Stimulated activated CD4-positive, alpha-beta T cell treated with anti-CD3 and anti-CD28 coated beads, Interleukin-1b, Interleukin-23, amount 100 ng/mL, for 1 hour (primary cell): ENCODE results near the gene SYT12.
"Not testable (repeated sequence)": the region's sequence is repeated elsewhere in the genome, so short reads cannot be mapped to it uniquely, and the experiment has no call there.

ENCODE experiments used
- DNase-seq, 2 donors: peaks; one replicate each; pipeline ENCODE4 v3.0.0-alpha.2; 2020; ENCODE audit warnings: low read depth in 2 of 2

SYT12 gene

DNA sequence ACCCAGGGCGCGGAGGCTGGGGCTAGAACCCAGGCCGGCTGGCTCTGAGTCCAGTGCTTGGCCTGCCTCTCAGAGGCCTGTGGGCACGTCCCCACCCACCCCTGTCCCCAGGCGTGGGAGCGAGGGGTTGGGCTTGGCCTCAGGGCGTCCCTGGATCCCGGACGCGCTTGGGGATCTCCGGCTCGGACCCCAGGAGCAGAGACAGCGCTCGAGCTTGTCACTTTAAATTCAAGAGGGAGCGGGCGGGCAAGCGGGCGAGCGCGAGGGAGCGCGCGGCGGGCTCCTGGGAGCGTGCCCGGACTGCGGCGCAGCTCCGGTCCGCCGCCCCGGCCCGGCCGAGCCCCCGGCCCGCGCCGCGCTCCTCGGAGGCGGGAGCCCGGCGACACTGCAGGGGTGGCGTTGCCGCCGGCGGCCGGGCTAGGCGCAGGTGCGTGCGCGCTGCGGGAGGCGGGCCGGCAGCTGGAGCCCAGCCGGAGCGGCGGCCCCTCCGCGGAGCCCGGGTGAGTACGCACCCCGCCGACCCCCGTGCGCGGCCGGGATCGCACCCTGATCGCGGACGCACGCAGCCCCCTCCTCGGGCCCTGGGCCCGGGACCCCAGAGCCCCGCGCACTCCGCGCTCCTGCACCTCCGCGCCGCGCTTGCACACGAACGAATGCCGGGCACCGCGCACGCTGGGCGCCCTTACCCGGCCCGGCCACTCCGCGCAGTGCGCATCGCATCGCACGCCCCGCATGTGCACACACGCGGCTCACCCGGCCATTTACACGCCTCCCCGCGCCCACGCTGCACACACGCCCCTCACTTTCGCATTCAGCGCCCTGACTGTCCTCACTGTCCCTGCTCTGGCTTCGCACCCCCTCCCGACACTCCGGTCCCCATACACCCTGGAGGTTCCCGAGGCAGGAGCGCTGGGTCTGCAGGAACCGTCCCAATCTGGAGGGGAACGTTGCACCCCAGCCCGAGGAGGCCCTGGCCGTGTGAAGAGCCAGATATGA lies at the start of gene SYT12:
Gene SYT12, plus strand, starts transcription at position 174 of the 996 bp plus-strand sequence. CDS start 7,011 bp downstream, outside the sequence.
- no peak for DNase-seq

GRCh38 chr11:66973956-66974580 lies 48.9 kb upstream of the SYT12 start:
- DNase-seq: no peak

DNA sequence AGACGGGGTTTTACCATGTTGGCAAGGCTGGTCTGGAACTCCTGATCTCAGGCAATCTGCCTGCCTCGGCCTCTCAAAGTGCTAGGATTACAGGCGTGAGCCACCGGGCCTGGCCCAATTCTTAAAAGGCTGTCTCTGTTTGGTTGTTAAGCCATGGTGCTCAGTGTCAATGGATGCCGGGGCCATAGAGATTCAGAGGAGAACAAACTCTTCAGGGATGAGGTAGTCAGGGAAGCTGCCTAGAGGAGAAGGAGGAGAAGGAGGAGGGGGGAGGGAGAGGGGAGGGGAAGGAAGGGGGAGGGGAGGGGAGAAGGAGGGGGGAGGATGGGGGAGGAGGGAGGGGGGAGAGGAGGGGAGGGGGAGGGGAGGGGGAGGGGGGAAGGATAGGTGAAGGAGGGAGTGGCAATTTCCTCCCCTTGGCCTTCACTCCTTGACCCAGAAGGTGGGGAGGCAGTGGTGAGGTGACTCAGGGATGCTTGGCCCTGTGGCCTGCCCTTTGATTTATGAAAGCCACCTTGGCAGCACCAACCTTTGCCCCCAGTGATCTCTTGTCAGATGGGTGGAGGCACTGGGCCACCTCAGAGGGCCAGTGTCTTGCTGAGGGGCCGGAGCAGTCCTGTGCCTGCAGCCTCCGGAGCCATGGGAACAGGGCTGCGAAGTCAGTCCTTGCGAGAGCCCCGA lies 48.1 kb upstream of the SYT12 start, which contains the start of gene C11orf86:
Gene C11orf86, plus strand, starts transcription at position 581 of the 681 bp plus-strand sequence. Its CDS starts 59 bp downstream, at position 640.
- no peak for DNase-seq

DNA sequence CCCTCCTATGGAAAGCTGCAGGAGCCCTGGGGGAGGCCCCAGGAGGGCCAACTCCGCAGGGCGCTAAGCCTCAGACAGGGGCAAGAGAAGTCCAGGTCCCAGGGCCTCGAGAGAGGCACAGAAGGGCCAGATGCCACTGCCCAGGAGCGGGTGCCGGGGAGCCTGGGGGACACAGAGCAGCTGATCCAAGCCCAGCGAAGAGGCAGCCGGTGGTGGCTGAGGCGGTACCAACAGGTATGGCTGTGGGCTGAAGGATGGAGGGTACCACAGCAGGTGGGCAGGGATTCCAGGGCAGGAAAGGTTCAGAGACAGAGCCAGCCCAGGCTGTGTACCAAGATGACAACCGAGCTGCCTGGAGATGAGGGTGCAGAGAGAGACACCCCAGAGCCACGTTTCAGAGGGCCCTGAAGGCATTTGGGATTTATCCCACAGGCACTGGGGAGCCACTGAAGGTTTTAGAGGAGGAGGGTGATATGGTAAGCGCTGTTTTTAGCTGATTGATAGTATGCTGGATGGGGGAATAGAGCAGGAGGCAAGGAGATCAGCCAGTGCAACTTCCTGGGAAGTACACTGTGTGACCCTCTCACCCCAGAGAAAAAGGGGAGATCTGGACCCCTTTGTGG lies 47.4 kb upstream of the SYT12 start:
- DNase-seq: no peak

- DNase-seq: peak in 1 of 2 donors; percentile 8
Observed at GRCh38 chr11:66976028-66976467, 46.9 kb upstream of the SYT12 start.

GRCh38 chr11:66976925-66977324 lies 46.0 kb upstream of the SYT12 start:
- DNase-seq: no peak

DNA sequence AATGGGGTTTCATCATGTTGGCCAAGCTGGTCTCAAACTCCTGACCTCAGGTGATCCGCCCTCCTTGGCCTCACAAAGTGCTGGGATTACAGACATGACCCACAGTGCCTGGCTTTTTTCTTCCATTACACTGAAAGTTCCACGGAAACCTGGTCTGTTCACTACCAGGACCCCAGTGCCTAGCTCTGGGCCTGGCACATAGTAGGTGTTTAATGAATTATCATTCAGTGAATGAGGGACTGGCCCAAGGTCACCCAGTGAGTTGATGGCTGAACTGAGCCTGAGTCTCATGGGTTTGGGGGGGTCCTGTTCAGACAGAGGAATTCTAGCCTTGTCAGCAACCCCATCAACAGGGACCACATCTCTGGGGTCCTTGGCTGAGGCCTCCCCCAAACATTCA lies 44.7 kb upstream of the SYT12 start:
- no peak for DNase-seq

GRCh38 chr11:66978717-66979116 lies 44.2 kb upstream of the SYT12 start:
- no peak for DNase-seq

GRCh38 chr11:66979336-66979980 lies 43.5 kb upstream of the SYT12 start:
- DNase-seq: no peak

DNA sequence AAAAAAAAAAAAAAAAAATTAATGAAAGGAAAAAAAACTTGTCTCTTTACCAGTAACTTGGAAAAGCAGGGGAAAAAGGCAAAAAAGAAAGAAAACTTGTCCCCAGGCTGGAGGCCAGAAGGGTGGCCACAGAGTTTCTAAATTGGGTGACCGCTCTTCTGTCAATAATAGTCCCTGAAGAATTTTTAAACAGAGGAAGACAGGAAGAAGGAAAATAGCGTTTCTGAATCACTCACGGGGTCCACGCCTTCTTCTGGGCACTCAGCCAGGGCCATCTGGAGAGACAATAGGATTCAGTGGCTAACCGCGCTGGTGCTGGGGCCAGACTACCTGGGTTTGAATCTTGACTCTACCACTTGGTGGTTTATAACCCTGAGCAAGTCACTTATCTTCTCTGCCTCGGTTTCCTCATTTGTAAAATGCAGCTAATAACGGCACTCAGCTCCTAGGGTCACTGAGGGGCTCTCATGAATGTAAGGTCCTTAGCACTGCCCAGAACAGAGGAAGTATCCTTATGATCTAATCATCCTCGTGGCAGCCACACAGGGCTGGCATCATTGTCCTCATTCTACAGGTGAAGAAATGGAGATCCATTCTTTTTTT lies 40.9 kb upstream of the SYT12 start:
- DNase-seq: no peak

DNA sequence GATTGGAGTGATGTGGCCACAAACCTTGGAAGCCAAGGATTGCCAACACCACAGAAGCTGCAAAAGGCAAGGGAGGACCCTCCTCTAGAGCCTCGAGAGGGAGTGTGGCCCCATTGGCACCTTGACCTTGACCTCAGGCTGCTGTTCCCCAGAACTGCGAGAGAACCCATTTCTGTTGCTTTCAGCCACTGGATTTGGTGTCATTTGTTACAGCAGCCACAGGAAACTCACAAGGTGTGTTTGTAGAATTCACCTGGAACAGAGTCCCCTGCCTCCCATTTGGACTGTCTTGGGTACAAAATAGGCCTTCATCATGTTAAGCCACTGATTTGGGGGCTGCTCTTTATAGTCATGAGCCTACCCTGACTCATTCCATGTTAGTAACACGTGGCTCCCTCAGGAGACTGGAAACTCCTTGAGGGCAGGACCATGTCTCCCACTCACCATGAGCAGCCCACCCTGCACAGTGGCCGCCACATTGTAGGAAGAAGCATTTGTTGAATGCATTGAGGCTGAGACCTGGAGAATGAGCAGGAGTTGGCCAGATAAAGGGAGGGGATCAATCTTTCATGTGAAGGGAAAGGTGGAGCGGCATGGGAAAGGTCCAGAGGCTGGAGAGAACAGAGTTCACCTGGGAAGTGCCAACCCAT lies 39.5 kb upstream of the SYT12 start:
- DNase-seq: no peak

DNA sequence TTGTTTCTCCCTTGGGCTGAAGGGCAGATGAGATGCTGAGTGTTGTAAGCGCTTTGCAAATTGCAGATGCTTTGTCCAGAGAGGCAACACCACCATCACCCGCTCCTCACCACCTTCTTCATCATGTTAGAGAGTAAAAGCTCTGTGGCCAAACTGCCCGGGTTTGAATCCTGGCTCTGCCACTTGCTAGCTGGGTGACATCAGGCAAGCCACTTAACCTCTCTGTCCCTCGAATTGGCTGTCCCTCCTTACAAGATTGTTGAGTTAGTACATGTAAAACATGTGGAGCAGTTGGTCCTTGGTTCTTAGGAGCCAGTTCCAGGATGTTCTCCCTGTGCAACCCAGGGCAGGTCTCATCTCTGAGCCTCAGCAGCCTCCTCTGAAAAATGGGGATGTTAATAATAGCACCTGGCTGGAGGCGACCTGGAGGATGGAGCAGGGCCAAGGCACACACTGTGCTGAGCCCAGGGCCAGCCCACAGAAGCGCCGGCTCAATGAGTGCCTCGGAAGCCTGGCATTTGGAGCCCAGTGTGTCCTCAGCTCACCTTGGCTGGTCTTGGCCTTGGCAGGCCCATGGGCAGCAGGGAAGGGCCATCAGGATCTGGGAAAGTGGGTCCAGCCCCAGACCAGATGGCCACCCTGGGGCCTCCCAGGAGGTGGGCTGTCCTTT lies 37.3 kb upstream of the SYT12 start:
- no peak for DNase-seq

DNA sequence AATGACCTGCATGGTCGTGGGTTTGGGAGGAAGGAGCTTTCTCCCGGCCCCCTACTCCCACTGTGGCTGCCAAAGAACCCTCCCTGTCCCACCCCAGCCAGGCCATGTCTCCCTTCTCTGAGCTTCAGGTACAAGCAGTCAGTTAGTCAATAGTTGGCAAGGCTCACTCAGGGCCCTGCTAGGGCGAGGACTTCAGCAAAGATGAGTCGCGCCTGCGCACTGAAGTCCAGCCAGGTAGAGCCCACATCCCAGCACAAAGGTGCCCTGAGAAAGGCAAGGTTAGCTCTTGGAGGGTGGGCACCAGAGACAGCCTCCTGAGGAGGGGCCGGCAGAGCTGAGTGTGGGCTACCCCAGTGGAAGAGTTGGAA lies 36.8 kb upstream of the SYT12 start:
- no peak for DNase-seq

GRCh38 chr11:66987158-66987620 lies 35.7 kb upstream of the SYT12 start:
- DNase-seq: no peak

GRCh38 chr11:66987924-66988637 lies 34.9 kb upstream of the SYT12 start:
- no peak for DNase-seq

GRCh38 chr11:66988741-66989140 lies 34.2 kb upstream of the SYT12 start:
- not testable (repeated sequence) for DNase-seq

DNA sequence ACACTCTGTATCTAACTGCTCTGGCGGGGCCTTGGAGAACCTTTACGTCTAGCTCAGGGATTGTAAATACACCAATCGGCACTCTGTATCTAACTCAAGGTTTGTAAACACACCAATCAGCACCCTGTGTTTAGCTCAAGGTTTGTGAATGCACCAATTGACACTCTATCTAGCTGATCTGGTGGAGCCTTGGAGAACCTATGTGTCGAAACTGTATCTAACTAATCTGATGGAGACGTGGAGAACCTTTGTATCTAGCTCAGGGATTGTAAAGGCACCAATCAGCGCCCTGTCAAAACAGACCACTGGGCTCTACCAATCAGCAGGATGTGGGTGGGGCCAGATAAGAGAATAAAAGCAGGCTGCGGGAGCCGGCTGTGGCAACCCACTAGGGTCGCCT lies 33.6 kb upstream of the SYT12 start:
- not testable (repeated sequence) for DNase-seq

DNA sequence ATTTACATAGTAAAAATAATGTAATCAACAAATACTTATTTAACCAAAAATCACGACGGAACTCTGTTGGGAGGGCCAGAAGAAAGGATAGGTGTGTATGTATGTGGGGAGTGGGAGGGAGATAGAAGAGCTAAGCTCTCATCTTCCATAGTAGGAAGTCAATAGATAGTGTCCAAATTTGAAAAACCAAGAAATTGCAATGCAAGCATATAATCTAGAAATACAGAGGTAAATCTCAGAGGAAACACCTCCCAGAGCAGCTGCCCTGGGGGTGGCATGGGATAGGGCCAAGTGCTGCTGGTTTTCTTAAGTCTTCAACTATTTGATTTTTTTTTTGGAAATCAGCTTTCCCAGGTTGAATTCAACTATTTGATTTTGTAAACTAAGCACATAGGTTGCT lies 30.9 kb upstream of the SYT12 start:
- DNase-seq: no peak
